HG03342 (cell line): ENCODE measurements around the gene CD3D.

Experiments
- ATAC-seq: cut with Tn5 transposase; IDR thresholded peaks from one replicate; pipeline ENCODE4 v1.9.1; 2021; ENCODE audit warnings: mild to moderate bottlenecking, moderate library complexity; ENCODE audit not compliant: unreplicated experiment

Gene CD3D

DNA sequence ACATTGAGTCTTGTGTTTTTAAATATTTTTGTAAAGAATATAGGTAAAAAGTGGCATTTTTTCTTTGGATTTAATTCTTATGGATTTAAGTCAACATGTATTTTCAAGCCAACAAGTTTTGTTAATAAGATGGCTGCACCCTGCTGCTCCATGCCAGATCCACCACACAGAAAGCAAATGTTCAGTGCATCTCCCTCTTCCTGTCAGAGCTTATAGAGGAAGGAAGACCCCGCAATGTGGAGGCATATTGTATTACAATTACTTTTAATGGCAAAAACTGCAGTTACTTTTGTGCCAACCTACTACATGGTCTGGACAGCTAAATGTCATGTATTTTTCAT lies 38.3 kb downstream of the CD3D start:
- ATAC-seq, result no peak

- no peak for ATAC-seq
These were observed 40.8 kb downstream of the CD3D start for GRCh38 chr11:118301600-118302195.

DNA sequence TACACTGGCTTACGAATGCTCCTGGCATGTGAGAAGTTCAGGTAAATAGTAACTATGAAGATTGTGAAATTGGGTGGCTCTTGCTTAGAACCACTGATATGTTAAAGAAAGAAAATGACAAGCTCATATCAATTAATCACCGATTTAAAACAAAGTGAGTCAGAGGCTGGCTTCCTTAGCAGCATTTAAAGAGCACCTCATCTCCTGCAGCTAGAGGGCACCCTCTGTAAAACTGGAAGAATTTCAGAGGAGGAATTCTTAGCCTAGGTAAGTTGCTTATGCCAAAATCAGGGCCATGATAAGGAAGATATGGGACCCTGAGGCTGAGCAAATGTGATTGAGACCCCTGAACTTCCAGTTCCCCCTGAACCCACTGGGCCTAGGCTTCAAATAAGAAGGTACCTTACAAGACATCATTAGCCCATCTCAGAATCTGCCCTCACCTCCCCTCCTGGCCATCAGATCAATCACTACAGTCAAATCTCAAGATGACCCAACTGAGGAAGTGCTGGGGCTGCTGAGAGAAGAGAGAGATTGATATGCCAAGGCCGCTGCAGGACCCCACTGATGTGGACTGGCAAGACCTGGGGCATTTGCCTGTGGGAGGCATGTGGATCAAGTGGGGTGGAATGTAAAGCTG lies 46.6 kb downstream of the CD3D start:
- no peak for ATAC-seq

DNA sequence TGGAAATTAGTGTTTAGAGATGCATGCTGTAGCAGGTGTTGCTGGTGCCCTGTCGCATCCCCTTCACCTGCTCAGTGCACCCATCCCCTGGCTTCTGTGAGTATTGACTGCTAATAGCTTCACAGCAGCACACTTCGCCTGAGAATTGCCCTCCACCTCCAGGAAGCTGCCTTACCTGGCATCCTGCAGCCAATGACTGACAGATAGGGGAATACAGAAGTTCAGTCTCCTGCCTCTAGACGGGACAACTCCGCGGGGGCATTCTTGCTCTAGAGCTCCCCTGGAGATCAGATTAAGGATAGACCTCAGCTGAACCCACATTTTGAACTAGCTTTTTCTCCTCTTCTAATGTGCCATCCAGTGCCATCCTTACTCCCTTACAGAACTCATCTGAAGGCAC lies 47.3 kb downstream of the CD3D start:
- ATAC-seq, result no peak

DNA sequence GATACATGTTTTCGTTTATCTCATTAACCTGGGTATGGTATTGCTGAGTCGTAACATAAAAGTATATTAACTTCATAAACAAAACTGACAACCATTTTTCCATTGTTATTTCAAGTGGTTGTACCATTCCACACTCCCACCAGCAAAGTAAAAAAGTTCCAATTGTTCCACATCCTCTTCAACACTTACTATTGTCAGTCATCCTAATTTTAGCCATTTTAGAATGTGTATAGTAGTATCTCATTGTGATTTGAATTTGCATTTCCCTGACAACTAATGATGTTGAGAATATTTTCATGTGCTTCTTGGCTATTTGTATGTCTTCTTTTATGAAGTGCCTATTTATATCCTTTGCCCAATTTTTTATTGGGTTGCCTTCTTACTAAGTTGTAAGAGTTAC lies 48.5 kb downstream of the CD3D start:
- no peak for ATAC-seq

DNA sequence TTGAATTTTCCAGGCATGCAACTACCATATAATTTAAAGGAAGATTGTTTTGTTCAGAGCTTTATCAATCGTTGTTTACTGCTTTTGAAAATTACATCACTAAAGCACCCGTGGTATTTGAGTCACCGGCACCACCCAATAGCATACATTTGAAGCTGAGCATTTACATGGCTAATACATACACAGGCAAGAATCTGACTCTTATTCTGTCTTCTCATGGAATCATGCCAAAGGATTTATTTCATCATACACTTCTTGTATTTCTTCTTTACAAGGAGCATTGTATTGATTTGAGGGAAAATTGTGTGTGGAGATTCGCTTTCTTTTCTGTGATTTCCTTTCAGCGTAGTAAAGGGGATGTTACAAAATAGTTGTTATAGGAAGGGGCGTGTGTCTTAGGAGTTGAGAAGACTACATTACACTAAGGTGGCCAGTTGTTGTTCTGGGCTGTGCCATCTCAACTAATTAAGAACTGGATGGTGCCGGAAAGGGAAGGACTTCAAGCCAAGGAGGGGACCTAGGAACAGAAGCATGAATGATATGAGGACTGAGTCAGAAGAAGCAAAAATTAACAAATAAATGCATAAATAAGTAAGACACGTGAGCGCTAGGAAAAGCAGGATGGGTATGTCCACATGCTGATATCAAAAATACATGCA lies 50.9 kb downstream of the CD3D start:
- no peak for ATAC-seq

- no peak for ATAC-seq
These were observed 51.6 kb downstream of the CD3D start for GRCh38 chr11:118290923-118291322.

DNA sequence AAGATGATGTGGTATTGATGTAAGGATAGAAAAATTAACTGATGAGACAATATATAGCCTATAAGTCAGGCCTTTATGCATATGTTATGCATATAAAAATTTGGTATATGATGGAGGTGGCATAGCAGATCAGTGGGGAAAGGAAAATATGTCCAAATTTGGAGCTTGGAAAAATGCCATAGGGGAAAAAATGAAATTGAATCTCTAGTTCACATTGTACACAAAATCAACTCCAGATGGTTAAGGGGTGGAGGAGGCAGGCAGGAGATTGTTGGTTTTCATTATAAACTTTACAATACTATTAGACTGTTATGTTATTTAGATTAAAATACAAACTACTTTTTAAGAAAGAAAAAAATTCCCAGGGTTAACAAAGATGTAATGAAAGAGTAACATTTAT lies 53.1 kb downstream of the CD3D start:
- ATAC-seq, result no peak
